K562 (cell line): ENCODE results near the gene HNRNPH3. TPM values are rescaled to one million over a fixed set of nuclear protein-coding genes. Genes with fewer than 3 reads are reported as not detected.

Experiments
- ATF3 ChIP-seq, 2 experiments: fragments of 450-650 bp in 1 of 2; sonication (generic) in 1 of 2; formaldehyde crosslinking in 1 of 2; IDR thresholded peaks in 1 of 2; conservative IDR thresholded peaks in 1 of 2; 2 replicates each; pipeline versions ENCODE4 v1.6.1 to v1.8.1; 2016 to 2023; ENCODE audit warnings: mild to moderate bottlenecking in 2 of 2, moderate library complexity in 2 of 2, inconsistent platforms in 1 of 2, missing genetic modification reagents in 1 of 2
- IRF9 ChIP-seq: fragments of 450-650 bp; IDR thresholded peaks from 2 replicates; pipeline ENCODE4 v1.6.1; 2016; ENCODE audit warnings: missing biosample characterization, missing genetic modification characterization
- POLR2B ChIP-seq: fragments of 450-650 bp; IDR thresholded peaks from 2 replicates; pipeline ENCODE4 v1.6.1; 2018; ENCODE audit warnings: low read depth; ENCODE audit not compliant: partially characterized antibody
- TAL1 ChIP-seq: fragments of 450-650 bp; IDR thresholded peaks from 2 replicates; pipeline ENCODE4 v1.6.1; 2016; ENCODE audit warnings: mild to moderate bottlenecking
- polyA plus RNA-seq, 8 experiments: library from polyadenylated mRNA; depleted of rRNA in 4 of 8; stranded (reverse) in 5 of 8; unstranded in 3 of 8; fragments of >200 nt; fragmentation: Nextera tagmentation in 2 of 8; fragmentation: Illumina TruSeq in 1 of 8; extraction: Ambion mirVana in 2 of 8; extraction: Trizol in 1 of 8; gene quantifications; 2 replicates each; pipeline versions ENCODE4 v1.2.1 to v1.2.3, GENCODE V29; 2011 to 2014; ENCODE audit warnings: inconsistent platforms in 1 of 8, missing spikeins in 1 of 8
- total RNA-seq, 7 experiments: library from RNA; depleted of rRNA in 6 of 7; stranded (reverse); fragments of >200 nt in 6 of 7; fragmentation: Illumina TruSeq in 2 of 7; extraction: Trizol in 2 of 7; gene quantifications; 2 replicates each; pipeline versions ENCODE4 v1.2.1 to v1.2.3, GENCODE V29; 2011 to 2021; ENCODE audit warnings: low replicate concordance in 1 of 7
- TF ChIP-seq, protein P1 (sequence below), 2 experiments: fragments of 450-650 bp; IDR thresholded peaks; 2 replicates each; pipeline ENCODE4 v1.6.1; 2016; ENCODE audit warnings: mild to moderate bottlenecking in 2 of 2, borderline replicate concordance in 1 of 2, low read depth in 1 of 2, moderate library complexity in 1 of 2

Gene HNRNPH3
- total and polyA plus RNA-seq, 9 of the 15 experiments (the other 6 are each of a cell fraction or from before 2014, with no cell fraction given): 52.8 to 562 (median 152) TPM

DNA sequence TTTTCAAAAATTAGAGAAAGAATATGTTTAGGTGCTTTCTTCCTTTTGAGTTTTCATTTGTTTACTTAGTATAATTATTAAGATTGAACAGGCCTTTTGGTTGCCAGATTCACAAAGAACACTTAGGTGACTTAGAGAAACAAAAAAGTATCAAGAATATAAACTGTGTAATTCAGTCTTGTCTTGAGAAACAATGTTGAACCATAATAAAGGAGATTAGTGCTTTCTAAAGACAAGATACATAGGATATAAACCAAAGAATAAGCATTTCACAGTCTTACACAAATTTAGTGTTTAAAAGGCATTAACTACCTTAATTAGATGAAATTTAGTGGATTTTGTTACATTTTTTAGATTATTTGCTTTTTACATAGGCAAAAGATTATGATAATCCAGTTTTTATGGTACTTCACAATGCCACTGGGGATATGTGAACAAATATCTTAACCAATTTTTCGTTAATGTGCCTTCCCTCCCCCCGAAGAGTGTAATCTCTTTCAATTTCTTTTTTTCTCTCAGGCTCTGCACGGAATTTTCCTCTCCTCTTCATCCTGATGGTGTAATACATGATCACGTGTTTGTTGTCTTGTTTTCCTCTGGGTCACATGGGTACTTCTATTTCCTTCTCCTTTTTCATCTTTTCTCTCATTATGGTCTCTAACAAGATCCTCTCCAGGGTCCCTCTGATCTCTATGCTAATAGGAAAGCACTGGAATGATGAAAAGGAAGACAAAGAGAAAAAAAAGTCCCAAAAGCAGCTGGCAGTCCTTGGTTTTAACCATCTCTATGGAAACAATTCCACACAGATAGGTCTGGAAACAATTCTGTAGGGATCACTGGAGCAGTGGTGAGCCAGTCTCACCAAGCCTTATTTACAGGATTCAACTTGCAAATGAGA lies 3.7 kb upstream of the HNRNPH3 start (continued):
- TF ChIP-seq, protein P1, sequence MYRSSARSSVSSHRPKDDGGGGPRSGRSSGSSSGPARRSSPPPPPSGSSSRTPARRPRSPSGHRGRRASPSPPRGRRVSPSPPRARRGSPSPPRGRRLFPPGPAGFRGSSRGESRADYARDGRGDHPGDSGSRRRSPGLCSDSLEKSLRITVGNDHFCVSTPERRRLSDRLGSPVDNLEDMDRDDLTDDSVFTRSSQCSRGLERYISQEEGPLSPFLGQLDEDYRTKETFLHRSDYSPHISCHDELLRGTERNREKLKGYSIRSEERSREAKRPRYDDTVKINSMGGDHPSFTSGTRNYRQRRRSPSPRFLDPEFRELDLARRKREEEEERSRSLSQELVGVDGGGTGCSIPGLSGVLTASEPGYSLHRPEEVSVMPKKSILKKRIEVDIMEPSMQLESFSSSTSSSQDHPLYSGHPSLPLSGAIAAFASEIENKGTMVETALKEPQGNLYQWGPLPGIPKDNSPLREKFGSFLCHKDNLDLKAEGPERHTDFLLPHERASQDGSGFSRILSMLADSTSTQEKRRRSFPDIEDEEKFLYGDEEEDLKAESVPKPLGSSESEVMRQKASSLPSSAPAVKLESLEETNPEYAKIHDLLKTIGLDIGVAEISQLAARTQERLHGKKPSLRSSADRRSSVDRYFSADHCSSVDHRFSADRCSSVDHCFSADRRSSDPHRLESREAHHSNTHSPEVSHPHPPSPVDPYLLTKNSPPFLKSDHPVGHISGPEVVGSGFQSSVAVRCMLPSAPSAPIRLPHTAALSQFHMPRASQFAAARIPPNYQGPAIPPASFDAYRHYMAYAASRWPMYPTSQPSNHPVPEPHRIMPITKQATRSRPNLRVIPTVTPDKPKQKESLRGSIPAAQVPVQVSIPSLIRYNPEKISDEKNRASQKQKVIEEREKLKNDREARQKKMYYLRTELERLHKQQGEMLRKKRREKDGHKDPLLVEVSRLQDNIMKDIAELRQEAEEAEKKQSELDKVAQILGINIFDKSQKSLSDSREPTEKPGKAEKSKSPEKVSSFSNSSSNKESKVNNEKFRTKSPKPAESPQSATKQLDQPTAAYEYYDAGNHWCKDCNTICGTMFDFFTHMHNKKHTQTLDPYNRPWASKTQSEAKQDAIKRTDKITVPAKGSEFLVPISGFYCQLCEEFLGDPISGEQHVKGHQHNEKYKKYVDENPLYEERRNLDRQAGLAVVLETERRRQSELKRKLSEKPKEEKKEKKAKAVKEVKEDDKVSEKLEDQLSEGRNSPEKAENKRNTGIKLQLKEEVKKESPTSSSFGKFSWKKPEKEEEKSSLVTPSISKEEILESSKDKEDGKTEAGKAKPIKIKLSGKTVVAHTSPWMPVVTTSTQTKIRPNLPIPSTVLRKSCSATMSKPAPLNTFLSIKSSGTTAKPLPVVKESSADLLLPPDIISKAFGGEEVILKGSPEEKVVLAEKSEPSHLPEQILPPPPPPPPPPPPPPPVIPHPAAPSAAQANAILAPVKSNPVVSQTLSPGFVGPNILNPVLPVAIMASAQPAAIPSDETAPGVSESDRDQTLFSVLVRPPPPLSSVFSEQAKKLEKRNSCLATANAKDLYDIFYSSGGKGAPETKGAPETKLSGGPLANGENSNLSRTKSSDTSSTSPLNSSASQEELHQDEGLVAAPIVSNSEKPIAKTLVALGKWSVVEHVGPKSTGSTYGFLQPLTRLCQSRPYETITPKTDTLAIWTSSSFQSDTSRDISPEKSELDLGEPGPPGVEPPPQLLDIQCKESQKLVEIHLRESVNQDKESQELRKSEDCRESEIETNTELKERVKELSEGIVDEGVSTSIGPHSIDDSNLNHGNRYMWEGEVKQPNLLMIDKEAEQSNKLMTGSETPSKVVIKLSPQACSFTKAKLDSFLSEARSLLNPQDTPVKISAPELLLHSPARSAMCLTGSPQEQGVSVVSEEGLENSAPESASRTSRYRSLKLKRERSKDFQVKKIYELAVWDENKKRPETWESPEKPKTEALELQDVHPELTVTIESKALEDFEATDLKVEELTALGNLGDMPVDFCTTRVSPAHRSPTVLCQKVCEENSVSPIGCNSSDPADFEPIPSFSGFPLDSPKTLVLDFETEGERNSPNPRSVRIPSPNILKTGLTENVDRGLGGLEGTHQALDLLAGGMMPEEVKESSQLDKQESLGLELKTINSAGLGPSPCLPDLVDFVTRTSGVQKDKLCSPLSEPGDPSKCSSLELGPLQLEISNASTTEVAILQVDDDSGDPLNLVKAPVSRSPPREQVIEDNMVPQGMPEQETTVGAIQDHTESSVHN (IDR thresholded peaks at IDR 0.05; ENCODE audit: borderline replicate concordance in 1 of 2, low read depth in 1 of 2): 0 out of 4 replicates have a peak, but pooled peaks of 1 of the 2 experiments have one; percentile 41
- TF ChIP-seq POLR2B: no peak
- TF ChIP-seq TAL1: no peak
- peak; percentile 67 for TF ChIP-seq ATF3 (IDR thresholded peaks at IDR 0.05)
- TF ChIP-seq ATF3 (CRISPR knock-in tag; conservative IDR thresholded peaks at IDR 0.05): no peak
- TF ChIP-seq IRF9 (tag): no peak
